Activated CD8-positive, alpha-beta memory T cell treated with anti-CD3 and anti-CD28 coated beads, Interleukin-2, amount 10 ng/mL, durations not matched to agents 7 days and 5 days (primary cell): Measurements from ENCODE around the gene EIF6. TPM values are rescaled to one million over a fixed set of nuclear protein-coding genes. Genes with fewer than 3 reads are reported as not detected.

Experiments used
- ATAC-seq: fragments of 150-1000 bp; cut with Tn5 transposase; one replicate; pipeline ENCODE4 v1.10.0; 2021; ENCODE audit warnings: moderate library complexity
- CTCF ChIA-PET: fragments of 350-600 bp; sonication (Branson Sonifier 250); formaldehyde crosslinking; loops from one replicate; lab custom pipeline; 2021; ENCODE audit warnings: antibody characterized with exemption; lab: Charles Lee
- DNase-seq: peaks from one replicate; pipeline ENCODE4 v3.0.0-alpha.2; 2020
- H3K27ac Mint-ChIP-seq: one replicate; pipeline ENCODE4 v1.8.0; 2021; ENCODE audit warnings: mild to moderate bottlenecking, mixed read lengths
- H3K27me3 Mint-ChIP-seq: one replicate; pipeline ENCODE4 v1.8.0; 2021; ENCODE audit warnings: mixed read lengths
- H3K36me3 Mint-ChIP-seq: one replicate; pipeline ENCODE4 v1.8.0; 2021; ENCODE audit warnings: mild to moderate bottlenecking, mixed read lengths
- H3K4me1 Mint-ChIP-seq: one replicate; pipeline ENCODE4 v1.8.0; 2021; ENCODE audit warnings: mixed read lengths
- H3K4me3 Mint-ChIP-seq: one replicate; pipeline ENCODE4 v1.8.0; 2021; ENCODE audit warnings: mild to moderate bottlenecking, moderate library complexity, mixed read lengths
- H3K9me3 Mint-ChIP-seq: one replicate; pipeline ENCODE4 v1.8.0; 2022; ENCODE audit warnings: low read depth, mixed read lengths
- total RNA-seq, 2 experiments: library from RNA; stranded (reverse); gene quantifications; one replicate each; pipeline ENCODE4 v1.2.3, GENCODE V29; 2021

The EIF6 gene
- total RNA-seq, 2 experiments from 2014 or later: 98.6 to 121 TPM

GRCh38 chr20:35287509-35288324, 3.1 kb upstream of the EIF6 start:
- H3K27me3 Mint-ChIP-seq: peaks cover 6% of the 10 kb centered on the region
- peaks cover 4% of the 10 kb centered on the region for H3K36me3 Mint-ChIP-seq
- H3K4me3 Mint-ChIP-seq: no peak overlapping the region
- peaks cover 21% of the 10 kb centered on the region for H3K4me1 Mint-ChIP-seq
- CTCF ChIA-PET: no interaction called here
- H3K9me3 Mint-ChIP-seq: no peaks in the 10 kb centered on the region
- H3K27ac Mint-ChIP-seq: no peak overlapping the region
- ATAC-seq: no peak
- no peak for DNase-seq

GRCh38 chr20:35286899-35287508, 2.4 kb upstream of the EIF6 start:
- Mint-ChIP-seq H3K9me3 (no peaks in the 10 kb centered on the region), H3K27ac (no peak overlapping the region), H3K4me3 (no peak overlapping the region), H3K36me3 (peaks cover 8% of the 10 kb centered on the region), H3K27me3 (peaks cover 3% of the 10 kb centered on the region), H3K4me1 (peaks cover 27% of the 10 kb centered on the region)
- ATAC-seq (no peak), DNase-seq (no peak)
- CTCF ChIA-PET: interaction anchor here (1.4 kb wide), 1 partner anchor 17 kb away, joined by 4 read pairs; no protein-coding TSS in a partner anchor

- Mint-ChIP-seq H3K4me1 (peaks cover 30% of the 10 kb centered on the region), H3K27me3 (peaks cover 3% of the 10 kb centered on the region), H3K9me3 (no peaks in the 10 kb centered on the region), H3K36me3 (peaks cover 13% of the 10 kb centered on the region), H3K27ac (peak overlapping the region; percentile 64), H3K4me3 (peak overlapping the region; percentile 84)
- CTCF ChIA-PET: interaction anchor here (1.4 kb wide), 1 partner anchor 18 kb away, joined by 4 read pairs; no protein-coding TSS in a partner anchor
- ATAC-seq (no peak), DNase-seq (no peak)
Observed at GRCh38 chr20:35286077-35286898, 1.7 kb upstream of the EIF6 start.

GRCh38 chr20:35285806-35286076, 1.2 kb upstream of the EIF6 start:
- H3K4me3 Mint-ChIP-seq: peak overlapping the region; percentile 84

GRCh38 chr20:35284992-35285805, 627 bp upstream of the EIF6 start:
- DNase-seq (no peak), ATAC-seq (no peak)
- peaks cover 30% of the 10 kb centered on the region for H3K4me1 Mint-ChIP-seq
- peak overlapping the region; percentile 84 for H3K4me3 Mint-ChIP-seq
- CTCF ChIA-PET: interaction anchor here (0.9 to 3.2 kb wide), 12 partner anchors 8 to 411 kb away, joined by 3 to 22 read pairs (median 4); no protein-coding TSS in a partner anchor
- no peaks in the 10 kb centered on the region for H3K9me3 Mint-ChIP-seq
- H3K27ac Mint-ChIP-seq: peak overlapping the region; percentile 90
- peaks cover 17% of the 10 kb centered on the region for H3K36me3 Mint-ChIP-seq
- H3K27me3 Mint-ChIP-seq: no peaks in the 10 kb centered on the region

More at GRCh38 chr20:35285806-35286076, 1.2 kb upstream of the EIF6 start:
- Mint-ChIP-seq H3K27me3 (no peaks in the 10 kb centered on the region), H3K27ac (peak overlapping the region; percentile 64), H3K4me1 (peaks cover 30% of the 10 kb centered on the region), H3K9me3 (no peaks in the 10 kb centered on the region), H3K36me3 (peaks cover 13% of the 10 kb centered on the region)
- ATAC-seq: no peak
- no peak for DNase-seq
- CTCF ChIA-PET: interaction anchor here (1.4 kb wide), 1 partner anchor 18 kb away, joined by 4 read pairs; no protein-coding TSS in a partner anchor

- H3K36me3 Mint-ChIP-seq: peaks cover 29% of the 10 kb centered on the region
- H3K27me3 Mint-ChIP-seq: no peaks in the 10 kb centered on the region
- CTCF ChIA-PET: interaction anchor here (0.9 to 3.2 kb wide), 13 partner anchors 9 to 410 kb away, joined by 3 to 22 read pairs (median 4); no protein-coding TSS in a partner anchor
- H3K27ac Mint-ChIP-seq: peak overlapping the region; percentile 90
- DNase-seq: no peak
- H3K9me3 Mint-ChIP-seq: no peaks in the 10 kb centered on the region
- peak; percentile 11 for ATAC-seq
- peaks cover 30% of the 10 kb centered on the region for H3K4me1 Mint-ChIP-seq
- H3K4me3 Mint-ChIP-seq: peak overlapping the region; percentile 84
Observed at GRCh38 chr20:35283441-35284266, 918 bp downstream of the EIF6 start.

GRCh38 chr20:35281506-35282101, 3.0 kb downstream of the EIF6 start:
- H3K9me3 Mint-ChIP-seq: no peaks in the 10 kb centered on the region
- CTCF ChIA-PET: interaction anchor here (1.1 to 2.8 kb wide), 2 partner anchors 12 to 135 kb away, joined by 3 to 11 read pairs; partner anchors contain the start of gene EDEM2
- no peaks in the 10 kb centered on the region for H3K27me3 Mint-ChIP-seq
- H3K27ac Mint-ChIP-seq: no peak overlapping the region
- peaks cover 37% of the 10 kb centered on the region for H3K4me1 Mint-ChIP-seq
- no peak overlapping the region for H3K4me3 Mint-ChIP-seq
- H3K36me3 Mint-ChIP-seq: peaks cover 37% of the 10 kb centered on the region
- DNase-seq (no peak), ATAC-seq (no peak)

GRCh38 chr20:35280523-35280922, 4.0 kb downstream of the EIF6 start:
- DNase-seq: no peak
- CTCF ChIA-PET: no interaction called here
- peaks cover 37% of the 10 kb centered on the region for H3K36me3 Mint-ChIP-seq
- H3K27ac Mint-ChIP-seq: no peak overlapping the region
- ATAC-seq: no peak
- peaks cover 36% of the 10 kb centered on the region for H3K4me1 Mint-ChIP-seq
- H3K27me3 Mint-ChIP-seq: no peaks in the 10 kb centered on the region
- H3K9me3 Mint-ChIP-seq: no peaks in the 10 kb centered on the region
- no peak overlapping the region for H3K4me3 Mint-ChIP-seq

- CTCF ChIA-PET: interaction anchor here (0.6 to 0.8 kb wide), 2 partner anchors 10 to 188 kb away, joined by 4 read pairs; no protein-coding TSS in a partner anchor
- peaks cover 30% of the 10 kb centered on the region for H3K4me1 Mint-ChIP-seq
- no peak for ATAC-seq
- no peaks in the 10 kb centered on the region for H3K9me3 Mint-ChIP-seq
- peak overlapping the region; percentile 82 for H3K27ac Mint-ChIP-seq
- no peak overlapping the region for H3K4me3 Mint-ChIP-seq
- H3K36me3 Mint-ChIP-seq: peaks cover 37% of the 10 kb centered on the region
- H3K27me3 Mint-ChIP-seq: no peaks in the 10 kb centered on the region
- DNase-seq: no peak
Observed at GRCh38 chr20:35279533-35280174, 4.9 kb downstream of the EIF6 start.

GRCh38 chr20:35279040-35279439, 5.5 kb downstream of the EIF6 start:
- CTCF ChIA-PET: interaction anchor here (0.8 to 1.4 kb wide), 2 partner anchors 10 to 404 kb away, joined by 3 to 4 read pairs; no protein-coding TSS in a partner anchor
- Mint-ChIP-seq H3K4me1 (peaks cover 30% of the 10 kb centered on the region), H3K36me3 (peaks cover 37% of the 10 kb centered on the region), H3K9me3 (no peaks in the 10 kb centered on the region), H3K27me3 (no peaks in the 10 kb centered on the region), H3K4me3 (no peak overlapping the region), H3K27ac (peak overlapping the region; percentile 82)
- DNase-seq: no peak
- ATAC-seq: no peak
